ENCODE data around the gene SHISA9.

Gene SHISA9

DNA sequence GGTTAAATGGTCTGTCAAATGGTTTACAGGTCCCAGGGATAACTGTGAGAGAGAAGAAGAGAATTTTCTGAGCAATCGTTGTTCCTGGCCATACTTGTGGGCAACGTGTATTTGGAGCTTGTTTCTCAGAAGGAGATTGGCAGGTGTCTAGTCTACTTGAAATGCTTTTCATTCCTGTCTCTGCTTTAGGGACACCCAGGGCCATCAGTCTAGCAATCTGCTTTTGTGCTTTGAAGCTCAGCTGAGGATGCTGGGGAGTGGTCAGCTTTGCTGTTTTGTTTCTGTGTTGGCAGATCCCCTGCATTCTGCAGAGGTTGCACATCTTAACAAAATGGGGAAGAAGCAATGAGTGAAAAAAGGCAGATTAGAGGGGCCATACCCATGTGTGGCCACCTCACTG is 193.7 kb downstream of the SHISA9 start:
- H3K4me3 ChIP-seq (ENCODE audit: low read length, poor library complexity, severe bottlenecking) = no peak overlapping the region
- H3K9me3 ChIP-seq (ENCODE audit: insufficient read depth, low read depth, low read length) = no peaks in the 10 kb centered on the region
- no peaks in the 10 kb centered on the region for H3K27me3 ChIP-seq (ENCODE audit: insufficient read depth, low read length, poor library complexity, severe bottlenecking)
- no peaks in the 10 kb centered on the region for H4K20me1 ChIP-seq (ENCODE audit: insufficient read depth, low read length, poor library complexity, severe bottlenecking)
- no peak overlapping the region for H2AFZ ChIP-seq (ENCODE audit: low read length)
- H3K9ac ChIP-seq (ENCODE audit: low read depth, low read length, poor library complexity, severe bottlenecking) = no peak overlapping the region
- H3K4me1 ChIP-seq (ENCODE audit: insufficient read depth, low read length, poor library complexity, severe bottlenecking) = no peaks in the 10 kb centered on the region
- no peak overlapping the region for H3K4me2 ChIP-seq (ENCODE audit: low read depth, low read length, poor library complexity, severe bottlenecking)
- H3K9me2 ChIP-seq (replicated peaks; ENCODE audit: low read depth, low read length) = no peaks in the 10 kb centered on the region
- H3K79me2 ChIP-seq (ENCODE audit: insufficient read depth, low read length) = no peaks in the 10 kb centered on the region
- no peaks in the 10 kb centered on the region for H3K36me3 ChIP-seq (ENCODE audit: insufficient read depth, low read length)
- no peak for TF ChIP-seq EZH2phosphoT487 (IDR thresholded peaks at IDR 0.05; ENCODE audit: borderline replicate concordance)
- TF ChIP-seq, protein P1, sequence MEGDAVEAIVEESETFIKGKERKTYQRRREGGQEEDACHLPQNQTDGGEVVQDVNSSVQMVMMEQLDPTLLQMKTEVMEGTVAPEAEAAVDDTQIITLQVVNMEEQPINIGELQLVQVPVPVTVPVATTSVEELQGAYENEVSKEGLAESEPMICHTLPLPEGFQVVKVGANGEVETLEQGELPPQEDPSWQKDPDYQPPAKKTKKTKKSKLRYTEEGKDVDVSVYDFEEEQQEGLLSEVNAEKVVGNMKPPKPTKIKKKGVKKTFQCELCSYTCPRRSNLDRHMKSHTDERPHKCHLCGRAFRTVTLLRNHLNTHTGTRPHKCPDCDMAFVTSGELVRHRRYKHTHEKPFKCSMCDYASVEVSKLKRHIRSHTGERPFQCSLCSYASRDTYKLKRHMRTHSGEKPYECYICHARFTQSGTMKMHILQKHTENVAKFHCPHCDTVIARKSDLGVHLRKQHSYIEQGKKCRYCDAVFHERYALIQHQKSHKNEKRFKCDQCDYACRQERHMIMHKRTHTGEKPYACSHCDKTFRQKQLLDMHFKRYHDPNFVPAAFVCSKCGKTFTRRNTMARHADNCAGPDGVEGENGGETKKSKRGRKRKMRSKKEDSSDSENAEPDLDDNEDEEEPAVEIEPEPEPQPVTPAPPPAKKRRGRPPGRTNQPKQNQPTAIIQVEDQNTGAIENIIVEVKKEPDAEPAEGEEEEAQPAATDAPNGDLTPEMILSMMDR (conservative IDR thresholded peaks at IDR 0.05; ENCODE audit: low read length) = no peak
- no peaks in the 10 kb centered on the region for H3F3A ChIP-seq (ENCODE audit: low read depth)

DNA sequence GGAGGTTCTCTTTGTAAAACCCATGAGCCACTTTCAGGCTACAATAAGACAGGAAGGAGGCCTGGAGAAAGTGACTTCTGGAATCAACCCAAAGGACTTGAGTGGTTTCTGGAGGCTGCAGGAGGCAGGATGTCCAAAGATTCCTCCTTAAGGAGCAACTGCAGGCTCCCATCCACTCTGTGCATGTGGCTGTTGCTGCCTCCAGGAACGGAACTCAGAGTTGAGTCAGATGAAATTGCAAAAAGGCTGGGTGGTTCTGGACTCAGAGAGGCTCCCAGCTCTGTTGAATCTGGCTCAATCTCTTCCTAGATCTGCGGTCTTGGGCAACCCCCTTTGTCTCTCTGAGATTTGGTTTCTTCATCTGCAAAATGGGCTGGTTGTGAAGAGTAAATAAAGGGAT is 197.1 kb downstream of the SHISA9 start:
- Histone ChIP-seq H3K4me2 (ENCODE audit: low read depth, low read length, poor library complexity, severe bottlenecking) (no peak overlapping the region), H3K9me3 (ENCODE audit: insufficient read depth, low read depth, low read length) (no peaks in the 10 kb centered on the region), H3K4me1 (ENCODE audit: insufficient read depth, low read length, poor library complexity, severe bottlenecking) (no peaks in the 10 kb centered on the region), H3K9ac (ENCODE audit: low read depth, low read length, poor library complexity, severe bottlenecking) (no peak overlapping the region), H3K79me2 (ENCODE audit: insufficient read depth, low read length) (no peaks in the 10 kb centered on the region), H3K36me3 (ENCODE audit: insufficient read depth, low read length) (no peaks in the 10 kb centered on the region), H4K20me1 (ENCODE audit: insufficient read depth, low read length, poor library complexity, severe bottlenecking) (no peaks in the 10 kb centered on the region), H3K27me3 (ENCODE audit: insufficient read depth, low read length, poor library complexity, severe bottlenecking) (no peaks in the 10 kb centered on the region), H2AFZ (ENCODE audit: low read length) (no peak overlapping the region), H3K4me3 (ENCODE audit: low read length, poor library complexity, severe bottlenecking) (no peak overlapping the region), H3K9me2 (replicated peaks; ENCODE audit: low read depth, low read length) (no peaks in the 10 kb centered on the region), H3F3A (ENCODE audit: low read depth) (no peaks in the 10 kb centered on the region)
- TF ChIP-seq, protein P1 (conservative IDR thresholded peaks at IDR 0.05; ENCODE audit: low read length) = no peak
- no peak for TF ChIP-seq EZH2phosphoT487 (IDR thresholded peaks at IDR 0.05; ENCODE audit: borderline replicate concordance)

DNA sequence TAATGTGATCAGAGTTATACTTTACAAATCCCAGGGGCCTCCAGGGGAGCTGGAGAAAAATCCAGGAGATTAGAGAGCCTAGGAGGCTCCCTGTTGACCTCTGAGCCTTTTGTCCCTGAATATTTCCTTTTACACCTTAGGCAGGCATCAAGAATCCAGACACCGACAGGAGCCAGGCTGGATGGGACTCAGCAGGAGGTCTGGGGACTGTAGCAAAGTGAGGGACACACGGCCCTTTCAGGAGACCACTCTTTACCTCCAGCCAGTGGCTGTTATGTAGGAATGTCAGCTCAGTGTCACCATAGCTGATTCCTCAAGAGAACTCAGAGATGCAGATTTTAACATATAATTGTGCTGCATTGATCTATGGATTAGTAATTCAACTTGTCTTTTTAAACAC is 198.4 kb downstream of the SHISA9 start:
- Histone ChIP-seq H3K4me2 (ENCODE audit: low read depth, low read length, poor library complexity, severe bottlenecking) (no peak overlapping the region), H3K79me2 (ENCODE audit: insufficient read depth, low read length) (no peaks in the 10 kb centered on the region), H3K36me3 (ENCODE audit: insufficient read depth, low read length) (no peaks in the 10 kb centered on the region), H3F3A (ENCODE audit: low read depth) (no peaks in the 10 kb centered on the region), H3K9me2 (replicated peaks; ENCODE audit: low read depth, low read length) (no peaks in the 10 kb centered on the region), H4K20me1 (ENCODE audit: insufficient read depth, low read length, poor library complexity, severe bottlenecking) (no peaks in the 10 kb centered on the region), H3K9ac (ENCODE audit: low read depth, low read length, poor library complexity, severe bottlenecking) (no peak overlapping the region), H3K4me3 (ENCODE audit: low read length, poor library complexity, severe bottlenecking) (no peak overlapping the region), H3K4me1 (ENCODE audit: insufficient read depth, low read length, poor library complexity, severe bottlenecking) (no peaks in the 10 kb centered on the region), H3K9me3 (ENCODE audit: insufficient read depth, low read depth, low read length) (no peaks in the 10 kb centered on the region), H2AFZ (ENCODE audit: low read length) (no peak overlapping the region), H3K27me3 (ENCODE audit: insufficient read depth, low read length, poor library complexity, severe bottlenecking) (no peaks in the 10 kb centered on the region)
- TF ChIP-seq, protein P1 (conservative IDR thresholded peaks at IDR 0.05; ENCODE audit: low read length) = no peak
- no peak for TF ChIP-seq EZH2phosphoT487 (IDR thresholded peaks at IDR 0.05; ENCODE audit: borderline replicate concordance)

All from Loucy (cell line).